ENCODE results near the gene DENND1A.
"Not testable (repeated sequence)": the region's sequence is repeated elsewhere in the genome, so short reads cannot be mapped to it uniquely, and the experiment has no call there.

The DENND1A gene

GRCh38 chr9:123922431-123922830, 7.5 kb downstream of the DENND1A start:
- no peak for DNase-seq

- DNase-seq = no peak
Measured at GRCh38 chr9:123914517-123915196, 15.3 kb downstream of the DENND1A start.

GRCh38 chr9:123912167-123912897, 17.6 kb downstream of the DENND1A start:
- no peak for DNase-seq

GRCh38 chr9:123911024-123911423, 18.9 kb downstream of the DENND1A start:
- no peak for DNase-seq

GRCh38 chr9:123909192-123909591, 20.7 kb downstream of the DENND1A start:
- DNase-seq = not testable (repeated sequence)

GRCh38 chr9:123903550-123903949, 26.4 kb downstream of the DENND1A start:
- not testable (repeated sequence) for DNase-seq

- no peak for DNase-seq
Measured at GRCh38 chr9:123894822-123895221, 35.1 kb downstream of the DENND1A start.

- no peak for DNase-seq
Measured at GRCh38 chr9:123893831-123894460, 36.0 kb downstream of the DENND1A start.

- DNase-seq = no peak
Measured at GRCh38 chr9:123893115-123893514, 36.8 kb downstream of the DENND1A start.

GRCh38 chr9:123887837-123888236, 42.1 kb downstream of the DENND1A start:
- DNase-seq = no peak

- DNase-seq = not testable (repeated sequence)
Measured at GRCh38 chr9:123885834-123886233, 44.1 kb downstream of the DENND1A start.

GRCh38 chr9:123883634-123884033, 46.3 kb downstream of the DENND1A start:
- DNase-seq = no peak

GRCh38 chr9:123881604-123882003, 48.3 kb downstream of the DENND1A start:
- DNase-seq = no peak

- no peak for DNase-seq
Measured at GRCh38 chr9:123880420-123880819, 49.5 kb downstream of the DENND1A start.

- no peak for DNase-seq
Measured at GRCh38 chr9:123876750-123877149, 53.2 kb downstream of the DENND1A start.

GRCh38 chr9:123872710-123873109, 57.2 kb downstream of the DENND1A start:
- DNase-seq = no peak

- no peak for DNase-seq
Measured at GRCh38 chr9:123871781-123872180, 58.1 kb downstream of the DENND1A start.

- DNase-seq = no peak
Measured at GRCh38 chr9:123868002-123868401, 61.9 kb downstream of the DENND1A start.

GRCh38 chr9:123867034-123867433, 62.9 kb downstream of the DENND1A start:
- no peak for DNase-seq

- no peak for DNase-seq
Measured at GRCh38 chr9:123866497-123866896, 63.4 kb downstream of the DENND1A start.

GRCh38 chr9:123865226-123866000, 64.5 kb downstream of the DENND1A start:
- no peak for DNase-seq

GRCh38 chr9:123864251-123864650, 65.7 kb downstream of the DENND1A start:
- no peak for DNase-seq

GRCh38 chr9:123863164-123863855, 66.6 kb downstream of the DENND1A start:
- DNase-seq = no peak

All from CD4-positive, alpha-beta T cell treated with Interleukin-4 for 4 hours (primary cell).